Uterus (tissue), 2 donors: ENCODE results near the gene FYCO1.

Experiments used
- POLR2A ChIP-seq, 2 donors: fragments of 450-650 bp; IDR thresholded peaks; one replicate each; pipeline ENCODE4 v1.6.1; 2016; ENCODE audit warnings: antibody characterized with exemption in 2 of 2, mild to moderate bottlenecking in 1 of 2, moderate library complexity in 1 of 2
- TF ChIP-seq, protein P1 (sequence below), 4 experiments: fragments of 200-600 bp in 2 of 4; fragments of 450-650 bp in 2 of 4; sonication (generic) in 2 of 4; IDR thresholded peaks; one replicate each; pipeline ENCODE4 v1.5.1; 2016 to 2019; ENCODE audit warnings: antibody characterized with exemption in 4 of 4, mild to moderate bottlenecking in 2 of 4, moderate library complexity in 1 of 4

DNA sequence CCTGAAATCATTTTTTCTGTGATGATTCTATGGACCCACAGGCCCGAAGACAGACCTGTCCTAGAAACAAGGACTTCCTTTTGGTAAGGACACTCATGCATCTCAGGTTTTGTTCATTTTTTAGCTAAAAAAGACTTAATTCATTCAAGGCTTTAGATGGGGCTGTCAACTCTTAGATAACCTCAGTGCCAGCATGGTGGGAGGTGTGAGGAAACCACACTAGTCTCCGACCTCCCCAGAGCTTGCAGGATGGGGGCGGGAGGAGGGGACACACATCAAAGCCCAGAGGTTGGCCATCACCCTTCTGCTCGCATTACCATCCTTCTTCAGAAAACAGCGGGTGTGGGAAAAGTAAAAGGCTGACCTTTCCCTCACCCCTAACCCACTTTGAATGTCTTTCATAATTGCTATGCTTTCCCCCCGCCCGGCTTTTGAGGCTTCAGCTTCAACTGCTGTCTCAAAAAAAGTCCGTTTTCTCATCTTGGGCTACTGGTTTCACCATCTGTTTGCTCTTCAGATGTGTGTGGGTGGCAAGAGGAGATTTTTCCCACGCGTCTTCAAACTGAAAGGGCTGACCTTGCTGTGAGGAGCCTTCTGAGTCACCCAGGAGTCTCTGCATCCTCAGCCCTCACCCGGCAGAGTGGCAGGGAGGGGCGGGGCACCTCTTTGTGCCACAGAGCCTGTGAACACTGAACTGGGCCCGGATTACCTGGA is 79.9 kb downstream of the FYCO1 start:
- TF ChIP-seq, protein P1, sequence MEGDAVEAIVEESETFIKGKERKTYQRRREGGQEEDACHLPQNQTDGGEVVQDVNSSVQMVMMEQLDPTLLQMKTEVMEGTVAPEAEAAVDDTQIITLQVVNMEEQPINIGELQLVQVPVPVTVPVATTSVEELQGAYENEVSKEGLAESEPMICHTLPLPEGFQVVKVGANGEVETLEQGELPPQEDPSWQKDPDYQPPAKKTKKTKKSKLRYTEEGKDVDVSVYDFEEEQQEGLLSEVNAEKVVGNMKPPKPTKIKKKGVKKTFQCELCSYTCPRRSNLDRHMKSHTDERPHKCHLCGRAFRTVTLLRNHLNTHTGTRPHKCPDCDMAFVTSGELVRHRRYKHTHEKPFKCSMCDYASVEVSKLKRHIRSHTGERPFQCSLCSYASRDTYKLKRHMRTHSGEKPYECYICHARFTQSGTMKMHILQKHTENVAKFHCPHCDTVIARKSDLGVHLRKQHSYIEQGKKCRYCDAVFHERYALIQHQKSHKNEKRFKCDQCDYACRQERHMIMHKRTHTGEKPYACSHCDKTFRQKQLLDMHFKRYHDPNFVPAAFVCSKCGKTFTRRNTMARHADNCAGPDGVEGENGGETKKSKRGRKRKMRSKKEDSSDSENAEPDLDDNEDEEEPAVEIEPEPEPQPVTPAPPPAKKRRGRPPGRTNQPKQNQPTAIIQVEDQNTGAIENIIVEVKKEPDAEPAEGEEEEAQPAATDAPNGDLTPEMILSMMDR (IDR thresholded peaks at IDR 0.05) = no peak
- no peak for TF ChIP-seq POLR2A (IDR thresholded peaks at IDR 0.05)
